ENCODE results near the gene KAT5.
"Not testable (repeated sequence)": the region's sequence is repeated elsewhere in the genome, so short reads cannot be mapped to it uniquely, and the experiment has no call there.

- TF ChIP-seq, protein P1, sequence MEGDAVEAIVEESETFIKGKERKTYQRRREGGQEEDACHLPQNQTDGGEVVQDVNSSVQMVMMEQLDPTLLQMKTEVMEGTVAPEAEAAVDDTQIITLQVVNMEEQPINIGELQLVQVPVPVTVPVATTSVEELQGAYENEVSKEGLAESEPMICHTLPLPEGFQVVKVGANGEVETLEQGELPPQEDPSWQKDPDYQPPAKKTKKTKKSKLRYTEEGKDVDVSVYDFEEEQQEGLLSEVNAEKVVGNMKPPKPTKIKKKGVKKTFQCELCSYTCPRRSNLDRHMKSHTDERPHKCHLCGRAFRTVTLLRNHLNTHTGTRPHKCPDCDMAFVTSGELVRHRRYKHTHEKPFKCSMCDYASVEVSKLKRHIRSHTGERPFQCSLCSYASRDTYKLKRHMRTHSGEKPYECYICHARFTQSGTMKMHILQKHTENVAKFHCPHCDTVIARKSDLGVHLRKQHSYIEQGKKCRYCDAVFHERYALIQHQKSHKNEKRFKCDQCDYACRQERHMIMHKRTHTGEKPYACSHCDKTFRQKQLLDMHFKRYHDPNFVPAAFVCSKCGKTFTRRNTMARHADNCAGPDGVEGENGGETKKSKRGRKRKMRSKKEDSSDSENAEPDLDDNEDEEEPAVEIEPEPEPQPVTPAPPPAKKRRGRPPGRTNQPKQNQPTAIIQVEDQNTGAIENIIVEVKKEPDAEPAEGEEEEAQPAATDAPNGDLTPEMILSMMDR (IDR thresholded peaks at IDR 0.05) = not testable (repeated sequence)
- not testable (repeated sequence) for TF ChIP-seq POLR2A (IDR thresholded peaks at IDR 0.05)
Observed at GRCh38 chr11:65767806-65768205, 55.8 kb downstream of the KAT5 start.

Measured in body of pancreas (tissue), 4 donors.